Measurements from ENCODE around the gene CNOT6L.
A peak's percentile ranks its signal among the peaks of the same experiment; 100 is the strongest.
"Not testable (repeated sequence)": the region's sequence is repeated elsewhere in the genome, so short reads cannot be mapped to it uniquely, and the experiment has no call there.

The CNOT6L gene

DNA sequence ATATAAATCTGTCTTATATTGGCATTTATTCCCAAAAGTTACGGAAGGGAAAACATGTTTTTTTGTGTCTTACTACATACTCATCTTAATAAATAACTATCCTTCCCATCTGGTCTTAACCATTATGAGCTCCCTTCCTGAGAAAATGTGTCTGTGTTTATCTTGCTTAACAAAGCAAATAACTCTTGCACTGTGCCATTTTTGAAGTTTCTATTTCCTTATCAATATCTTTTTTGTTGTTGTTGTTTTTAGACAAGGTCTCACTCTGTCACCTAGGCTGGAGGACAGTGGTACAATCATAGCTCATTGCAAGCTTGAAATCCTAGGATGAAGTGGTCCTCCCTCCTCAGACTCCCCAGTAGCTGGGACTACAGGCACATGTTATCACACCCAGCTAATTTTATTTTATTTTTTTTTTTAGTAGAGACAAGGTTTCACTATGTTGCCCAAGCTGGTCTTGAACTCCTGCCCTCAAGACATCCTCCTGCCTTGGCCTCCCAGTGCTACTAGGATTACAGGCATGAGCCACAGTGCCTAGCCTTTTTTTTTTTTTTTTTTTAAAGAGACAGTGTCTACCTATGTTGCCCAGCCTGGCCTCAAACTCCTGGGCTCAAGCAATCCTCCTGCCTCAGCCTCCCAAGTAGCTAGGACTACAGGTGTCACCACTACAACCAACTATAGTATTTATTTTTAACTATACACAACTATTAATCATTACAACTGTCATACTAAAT is 36.9 kb downstream of the CNOT6L start:
- no peak for DNase-seq (ENCODE audit: low spot score)

DNA sequence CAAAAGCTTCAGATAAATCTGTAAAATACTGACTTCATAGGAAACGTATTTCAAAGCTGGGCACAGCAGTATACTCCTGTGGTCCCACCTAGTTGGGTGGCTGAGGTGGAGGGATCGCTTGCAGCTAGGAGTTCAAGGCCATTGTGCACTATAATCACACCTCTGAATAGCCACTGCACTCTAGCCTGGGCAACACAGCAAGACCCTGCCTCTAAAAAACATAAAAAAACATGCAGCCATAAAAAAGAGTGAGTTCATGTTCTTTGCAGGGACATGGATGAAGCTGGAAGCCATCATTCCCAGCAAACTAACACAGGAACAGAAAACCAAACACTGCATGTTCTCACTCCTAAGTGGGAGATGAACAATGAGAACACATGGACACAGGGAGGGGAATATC is 38.4 kb downstream of the CNOT6L start:
- DNase-seq (ENCODE audit: low spot score), result not testable (repeated sequence)

DNA sequence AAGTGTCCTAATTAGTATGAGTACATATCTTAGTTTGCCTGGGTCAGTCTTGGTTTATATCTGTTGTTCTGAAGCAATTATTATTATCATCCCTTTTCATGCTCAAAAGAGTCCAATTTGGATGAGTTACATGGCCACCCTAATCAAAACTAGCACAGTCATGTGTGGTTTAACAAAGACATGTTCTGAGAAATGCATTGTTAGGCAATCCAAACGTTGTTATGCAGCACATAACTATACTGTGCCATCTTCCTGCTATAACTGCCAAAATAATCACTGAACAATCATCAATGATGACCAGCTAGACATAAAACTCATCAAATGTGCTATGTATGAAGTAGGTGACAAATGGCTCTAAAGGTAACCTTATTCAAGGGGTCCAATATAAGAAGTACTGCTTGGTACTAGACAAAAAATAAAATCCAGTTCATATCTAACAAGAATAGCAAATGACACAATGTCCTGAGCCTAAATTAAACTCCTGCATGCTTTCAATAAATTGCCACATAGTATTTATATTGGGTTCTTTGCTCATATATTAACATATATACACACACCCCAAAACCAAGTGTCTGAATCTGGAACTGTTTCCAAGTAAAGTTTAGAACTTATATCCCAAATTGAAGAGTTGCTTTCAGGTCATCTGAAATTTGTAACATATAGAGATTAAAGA is 41.9 kb downstream of the CNOT6L start:
- DNase-seq (ENCODE audit: low spot score), result no peak

DNA sequence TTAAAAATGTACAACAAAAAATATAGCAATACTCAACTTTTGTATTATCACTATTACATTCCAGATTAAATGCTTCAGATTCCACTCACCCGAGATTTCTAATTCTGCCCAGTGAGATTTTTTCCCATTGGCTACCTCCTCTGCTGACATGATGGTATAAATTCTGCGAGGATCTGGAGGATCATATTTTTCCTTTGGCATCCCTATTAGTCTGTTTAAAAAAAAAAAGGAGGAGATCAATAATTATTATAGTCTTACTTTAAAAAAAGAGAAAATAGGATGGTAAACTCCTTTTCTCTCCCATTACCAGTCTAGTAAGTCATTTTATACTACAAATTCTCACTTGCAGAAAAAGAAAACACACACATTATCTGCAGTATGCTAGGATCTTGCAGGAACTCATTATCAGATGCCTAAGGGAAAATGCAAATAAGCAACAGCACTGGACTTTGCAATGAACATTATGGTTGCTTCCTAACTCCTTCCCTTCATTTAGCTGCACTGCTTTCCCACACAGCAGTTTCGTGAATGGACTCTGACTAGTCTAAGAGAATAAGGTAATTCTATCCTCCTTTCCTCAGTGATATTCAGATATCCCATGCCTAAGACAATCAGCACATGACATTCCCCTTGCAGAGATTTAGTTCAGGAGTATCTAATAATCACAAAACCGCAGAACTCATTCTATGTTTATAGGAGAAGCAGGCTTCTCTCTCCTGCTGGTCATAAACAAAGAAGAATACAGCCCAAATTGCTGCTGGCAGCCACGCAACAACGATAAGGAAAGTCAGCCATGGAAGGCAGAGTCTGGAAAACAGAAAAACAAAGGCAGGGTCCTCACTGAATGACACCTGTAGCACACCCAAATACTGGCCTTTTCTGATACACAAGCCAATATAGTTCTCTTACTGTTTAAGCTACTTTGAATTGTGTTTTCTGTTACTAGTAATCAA is 42.7 kb downstream of the CNOT6L start:
- no peak for DNase-seq (ENCODE audit: low spot score)

DNA sequence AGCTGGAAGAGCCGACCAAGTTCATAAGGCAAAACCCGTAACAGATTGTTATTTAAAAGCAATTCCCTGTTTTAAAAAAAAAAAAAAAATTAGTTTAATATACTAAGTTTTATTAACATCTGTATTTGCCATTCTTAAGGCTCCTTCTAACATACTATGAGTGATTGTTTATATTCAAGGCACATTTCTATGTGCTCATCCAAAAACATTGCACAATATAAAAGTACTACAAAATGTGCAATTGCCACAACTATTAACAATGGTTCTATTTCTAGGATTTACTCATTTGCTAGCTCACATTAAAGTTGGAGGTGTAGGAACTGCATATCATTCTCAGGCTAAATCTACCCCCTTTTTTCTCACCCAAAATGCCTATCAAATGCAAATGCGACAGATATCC is 46.1 kb downstream of the CNOT6L start:
- DNase-seq (ENCODE audit: low spot score), result no peak

DNA sequence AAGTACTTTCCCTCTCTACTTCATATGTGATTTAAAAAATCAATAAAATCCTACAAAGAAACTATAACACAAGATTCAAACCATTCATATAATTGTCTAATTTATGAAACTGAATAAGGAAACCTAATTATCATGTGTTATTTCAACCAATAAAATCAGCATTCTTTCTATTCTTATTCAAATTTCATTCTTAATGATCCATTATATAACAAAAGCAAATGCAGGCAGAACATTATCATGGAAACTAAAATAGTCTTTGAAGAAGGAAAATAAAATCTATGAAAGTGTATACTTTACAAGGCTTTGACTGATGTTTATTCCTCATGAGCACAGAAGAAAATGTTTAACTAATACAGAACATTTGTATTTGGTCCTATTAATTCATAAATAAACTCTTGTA is 47.6 kb downstream of the CNOT6L start:
- DNase-seq (ENCODE audit: low spot score), result no peak

DNA sequence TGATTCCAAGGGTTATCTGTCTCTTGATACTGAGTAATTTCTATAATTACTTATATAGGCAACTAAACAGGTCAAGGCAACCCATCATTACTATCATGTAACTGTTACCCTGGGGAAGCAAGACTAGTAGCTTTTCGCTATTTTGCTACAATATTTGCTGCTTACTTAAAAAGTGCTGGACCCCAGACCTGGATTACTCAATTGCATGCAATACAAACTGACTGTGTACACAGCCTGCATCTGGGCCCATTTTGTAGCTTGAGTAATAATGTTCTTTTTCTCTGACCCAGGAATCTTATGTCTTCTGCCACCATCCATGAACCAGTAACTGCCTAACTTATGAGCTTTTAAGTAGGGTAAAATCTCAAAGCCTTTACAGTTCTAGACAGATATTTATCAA is 53.4 kb downstream of the CNOT6L start:
- DNase-seq (ENCODE audit: low spot score), result no peak

DNA sequence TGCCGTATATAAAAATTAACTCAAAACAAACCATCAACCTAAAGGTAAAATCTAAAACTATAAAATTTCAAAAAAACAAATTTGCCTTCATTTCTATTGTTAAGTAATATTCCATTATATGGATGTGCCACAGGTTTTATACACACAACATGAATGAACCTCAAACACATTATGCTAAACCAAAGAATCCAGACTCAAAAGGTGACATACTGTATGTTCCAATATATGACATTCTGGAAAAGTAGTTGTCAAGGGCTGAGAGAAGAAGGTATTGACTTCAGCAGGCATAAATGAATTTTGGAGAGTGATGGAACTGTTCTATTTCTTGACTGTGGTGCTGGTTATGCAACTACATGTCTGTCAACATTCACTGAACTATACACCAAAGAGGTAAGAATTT is 56.6 kb downstream of the CNOT6L start:
- DNase-seq (ENCODE audit: low spot score), result no peak

DNA sequence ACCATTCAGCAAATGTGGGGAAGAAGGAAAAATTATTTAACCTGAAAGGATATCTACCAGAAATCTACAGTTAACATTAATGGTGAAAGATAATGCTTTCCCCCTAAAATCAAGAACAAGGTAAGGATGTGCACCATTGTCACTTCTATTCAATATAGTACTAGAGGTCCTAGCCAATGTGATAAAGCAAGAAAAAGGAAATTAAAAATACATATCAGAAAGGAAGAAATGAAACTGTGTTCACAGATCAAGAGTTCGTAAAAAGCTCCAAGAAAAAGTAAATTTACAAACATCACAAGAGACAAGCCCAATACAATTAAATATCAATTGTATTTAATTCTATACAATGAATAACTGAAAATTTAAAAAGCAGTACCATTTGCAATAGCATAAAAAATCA is 57.6 kb downstream of the CNOT6L start:
- no peak for DNase-seq (ENCODE audit: low spot score)

DNA sequence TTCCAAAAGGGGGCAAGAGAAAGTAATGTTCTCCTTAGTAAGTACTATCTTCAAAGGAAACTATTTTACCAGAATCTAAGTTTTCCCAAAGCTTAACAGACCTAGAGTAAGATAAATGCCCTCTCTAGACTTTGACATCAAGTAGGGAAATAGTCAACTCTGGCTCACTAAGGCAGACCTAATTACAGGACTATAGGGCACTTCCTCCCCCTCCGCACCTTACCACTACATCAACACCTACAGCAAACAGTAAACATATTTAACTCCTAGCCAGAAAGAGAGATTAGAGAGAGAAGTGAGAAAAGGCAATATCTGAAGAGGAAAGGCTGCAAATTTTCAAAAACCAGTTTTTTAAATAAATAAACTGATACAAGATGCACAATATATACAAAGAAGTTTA is 60.4 kb downstream of the CNOT6L start:
- DNase-seq (ENCODE audit: low spot score), result no peak

DNA sequence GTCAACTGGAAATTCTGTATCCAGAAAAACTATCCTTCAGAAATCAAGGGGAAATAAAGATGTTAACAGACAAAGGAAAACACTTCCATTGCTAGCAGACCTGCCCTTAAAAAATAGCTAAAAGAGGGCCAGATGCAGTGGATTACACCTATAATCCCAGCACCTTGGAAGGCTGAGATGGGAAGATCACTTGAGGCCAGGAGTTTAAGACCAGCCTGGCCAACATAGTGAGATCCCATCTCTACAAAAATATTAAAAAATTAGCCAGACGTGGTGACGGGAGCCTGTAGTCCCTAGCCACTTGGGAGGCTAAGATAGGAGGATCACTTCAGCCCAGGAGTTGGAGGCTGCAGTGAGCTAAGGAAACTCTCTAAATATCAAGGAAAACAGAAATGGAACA is 67.4 kb downstream of the CNOT6L start:
- no peak for DNase-seq (ENCODE audit: low spot score)

DNA sequence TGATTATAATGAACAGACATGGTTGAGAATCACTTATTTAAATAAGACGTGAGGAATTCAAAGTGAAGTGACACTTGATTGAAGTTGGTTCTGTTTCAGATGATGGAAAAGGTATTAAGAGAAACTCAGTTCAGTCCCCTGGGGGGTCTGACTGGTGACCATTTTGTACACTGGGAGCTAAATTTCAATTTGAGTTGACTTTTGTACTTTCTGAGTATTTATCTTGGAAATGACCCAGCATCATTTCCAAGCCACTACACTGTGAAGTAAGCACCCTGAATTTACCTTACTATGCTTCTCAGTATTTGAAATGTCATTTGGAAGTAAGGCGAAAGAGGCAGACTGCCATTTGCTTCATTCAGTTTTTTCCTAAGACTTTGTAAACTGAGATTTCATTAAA is 73.4 kb downstream of the CNOT6L start:
- DNase-seq (ENCODE audit: low spot score), result no peak

DNA sequence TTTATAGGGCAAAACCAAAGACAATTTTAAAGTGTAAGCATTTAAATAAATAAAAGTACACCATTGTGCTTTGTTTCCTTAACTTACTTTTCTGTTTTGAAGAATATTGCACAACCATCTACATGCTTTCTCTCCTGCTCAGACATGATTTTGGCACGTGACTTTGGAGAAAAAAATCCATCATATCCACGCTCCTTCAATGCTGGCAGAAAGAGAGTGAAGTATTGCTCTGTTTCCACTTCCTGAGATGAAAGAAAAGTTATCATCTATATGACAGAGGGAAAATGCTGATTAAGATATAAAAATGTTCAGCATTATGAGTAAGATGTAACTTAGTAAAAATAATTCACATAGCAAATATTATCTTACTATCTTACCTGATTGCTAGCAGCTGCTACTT is 77.1 kb downstream of the CNOT6L start:
- no peak for DNase-seq (ENCODE audit: low spot score)

DNA sequence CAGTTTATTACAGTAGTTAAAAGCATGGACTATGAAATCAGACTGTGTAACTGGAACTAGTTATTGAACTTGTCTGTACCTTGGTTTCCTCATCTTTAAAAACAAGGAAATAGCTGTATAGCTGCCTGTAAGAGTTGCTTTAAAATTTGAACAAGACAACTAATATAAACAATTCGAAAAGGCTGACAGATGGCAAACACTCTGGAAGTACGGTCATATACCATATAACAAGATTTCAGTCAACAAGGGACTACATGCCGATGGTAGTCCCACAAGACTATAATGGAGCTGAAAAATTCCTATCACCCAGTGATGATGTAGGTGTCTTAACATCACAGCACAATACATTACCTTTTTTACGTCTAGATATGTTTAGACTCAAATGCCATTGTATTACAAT is 78.7 kb downstream of the CNOT6L start:
- no peak for DNase-seq (ENCODE audit: low spot score)

DNA sequence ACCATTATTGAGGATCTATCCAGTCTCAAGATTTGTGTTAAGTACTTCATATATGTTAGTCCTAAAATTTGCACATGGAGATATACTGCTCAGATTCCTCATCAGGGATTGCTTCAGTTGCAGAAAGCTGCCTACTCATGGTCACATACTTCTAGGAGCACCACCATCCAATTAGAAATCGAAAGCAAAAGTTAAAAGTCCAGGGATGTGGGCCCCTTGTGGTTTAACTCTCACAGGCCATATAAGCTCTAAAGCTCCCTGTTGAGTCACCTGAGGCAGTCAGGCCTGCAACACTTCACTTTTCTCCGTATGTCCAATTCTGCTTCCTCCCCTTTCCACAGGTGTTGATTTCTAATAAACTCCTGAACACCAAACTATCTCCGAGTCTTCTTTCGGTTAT is 84.2 kb downstream of the CNOT6L start:
- peak; percentile 46 for DNase-seq (ENCODE audit: low spot score)

DNA sequence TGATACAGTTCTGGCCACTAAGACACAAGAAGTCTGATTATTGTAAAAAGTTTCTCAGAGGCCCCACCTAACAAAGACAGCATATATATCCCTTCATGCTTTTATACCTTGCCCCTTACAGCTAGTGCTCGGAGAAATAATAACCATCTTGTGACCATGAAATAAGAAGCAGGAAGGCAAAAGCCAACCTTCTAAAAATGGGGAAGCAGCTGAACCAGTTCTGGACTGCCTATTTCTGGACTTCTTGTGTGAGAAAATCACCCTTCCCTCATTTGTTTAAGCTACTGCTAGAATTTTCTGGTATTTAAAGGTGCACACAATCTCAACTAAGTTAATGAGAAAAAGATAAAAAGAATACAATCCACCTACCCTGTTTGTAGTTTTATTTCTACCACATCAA is 87.5 kb downstream of the CNOT6L start:
- DNase-seq (ENCODE audit: low spot score), result no peak

DNA sequence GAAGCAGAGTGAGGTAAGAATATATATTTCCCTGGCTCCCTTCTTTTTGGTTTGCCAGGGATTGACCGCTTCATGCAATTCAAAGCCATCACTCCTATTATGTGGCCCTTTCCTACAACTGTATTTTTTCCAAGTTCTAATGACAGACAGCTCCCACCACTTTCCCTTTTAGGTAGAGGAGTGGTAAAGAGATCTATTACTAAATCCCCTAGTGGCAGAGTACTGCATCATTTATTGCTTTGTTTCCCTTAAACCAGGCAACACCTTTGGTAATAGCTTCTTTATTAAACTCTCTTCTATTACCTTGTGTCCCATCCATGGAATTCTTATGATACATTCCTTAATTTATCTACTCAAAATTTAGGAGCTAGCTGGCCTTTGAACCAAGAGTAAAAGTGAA is 90.7 kb downstream of the CNOT6L start:
- DNase-seq (ENCODE audit: low spot score), result no peak

DNA sequence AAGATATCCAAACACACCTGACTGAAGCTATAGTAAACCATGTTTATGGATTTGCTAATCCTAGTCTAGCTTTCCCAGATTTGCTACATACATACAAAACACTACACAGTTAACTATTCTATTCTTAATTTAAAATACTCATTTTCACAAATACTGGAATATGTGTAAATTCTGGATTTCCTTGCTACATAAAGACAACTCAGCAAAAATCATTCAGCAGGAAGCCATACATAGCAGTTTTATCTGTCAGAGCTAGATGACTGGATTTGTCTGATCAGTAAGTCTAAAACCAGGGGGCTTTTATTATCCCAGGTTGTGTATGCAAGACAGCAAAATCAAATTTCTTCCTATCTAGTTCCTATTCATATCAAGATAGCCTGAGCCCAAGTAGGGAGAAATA is 98.1 kb downstream of the CNOT6L start:
- DNase-seq (ENCODE audit: low spot score), result no peak

DNA sequence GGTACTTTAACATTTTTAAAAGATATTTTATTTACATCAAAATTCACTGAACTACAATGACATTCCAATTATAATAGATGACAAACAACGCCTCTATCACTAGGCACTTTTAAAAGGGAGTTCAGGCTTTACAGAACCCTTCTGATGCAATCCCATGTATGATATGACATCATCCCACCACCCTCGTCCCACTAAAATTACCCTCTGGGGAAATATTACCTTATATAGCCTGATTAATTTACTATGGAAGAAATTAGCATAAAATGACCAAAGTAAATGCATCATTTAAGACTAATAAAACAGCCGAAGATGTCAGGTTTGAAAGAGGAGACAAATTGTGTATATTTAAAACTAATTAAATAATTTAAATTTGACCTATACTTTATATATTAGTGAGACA is 100.7 kb downstream of the CNOT6L start:
- not testable (repeated sequence) for DNase-seq (ENCODE audit: low spot score)

DNA sequence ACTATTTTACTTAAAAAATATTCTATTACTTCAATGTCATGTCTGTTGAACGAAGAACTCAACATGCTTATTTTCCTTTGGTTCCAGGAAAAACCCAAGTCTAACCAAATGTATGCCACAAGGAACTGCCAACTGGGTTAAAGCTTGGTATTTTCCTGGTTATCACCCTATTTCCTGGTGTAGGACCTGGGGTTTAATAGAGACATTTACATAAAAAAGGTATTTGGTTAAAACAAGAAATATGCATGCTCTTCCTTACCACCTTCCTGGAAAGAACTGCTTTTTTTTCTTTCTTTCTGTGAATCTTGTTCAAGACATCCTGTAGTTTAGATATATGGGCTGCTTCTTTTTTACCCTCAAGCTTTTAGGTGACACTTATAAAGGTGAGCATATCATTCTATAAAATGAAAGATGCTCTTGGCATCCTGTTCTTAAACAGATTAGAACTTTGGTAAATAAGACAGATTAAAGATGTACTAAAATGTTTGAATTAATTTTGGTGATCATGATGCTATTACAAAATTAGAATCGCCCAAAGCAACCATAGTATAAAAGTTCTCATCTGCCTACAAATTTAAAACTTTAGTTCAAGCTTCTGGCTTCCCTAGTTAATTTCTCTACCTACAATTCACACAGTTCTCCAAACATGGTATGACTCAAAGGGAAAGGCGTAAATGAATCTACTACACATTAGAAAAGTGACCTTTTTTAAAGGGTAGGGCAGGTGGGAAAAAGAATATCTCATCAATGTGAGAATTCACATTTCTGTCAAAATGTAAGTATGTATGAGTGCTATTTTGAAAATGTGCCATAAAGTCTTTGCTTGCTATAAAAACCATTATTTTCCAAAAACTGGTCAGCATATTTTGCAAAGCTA is 103.5 kb downstream of the CNOT6L start:
- DNase-seq (ENCODE audit: low spot score), result no peak

DNA sequence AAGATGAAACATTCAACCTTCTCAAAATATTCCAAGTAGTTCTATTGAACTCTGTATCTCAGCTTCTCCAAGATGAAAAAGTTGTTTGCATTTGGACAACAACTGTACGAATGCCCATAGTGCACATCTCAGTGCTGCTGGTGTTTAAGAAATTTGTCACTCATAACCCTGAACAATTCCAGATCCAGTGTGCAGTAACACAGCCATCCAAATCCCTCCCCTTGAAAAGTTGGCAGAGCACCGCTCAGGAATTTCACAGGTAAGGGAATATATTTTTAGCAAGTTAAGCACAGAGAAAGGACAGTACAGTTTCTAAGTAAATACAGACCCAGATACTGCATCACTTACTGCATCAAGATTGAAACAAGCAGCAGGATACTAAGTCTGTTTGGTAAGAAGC is 104.7 kb downstream of the CNOT6L start:
- no peak for DNase-seq (ENCODE audit: low spot score)

DNA sequence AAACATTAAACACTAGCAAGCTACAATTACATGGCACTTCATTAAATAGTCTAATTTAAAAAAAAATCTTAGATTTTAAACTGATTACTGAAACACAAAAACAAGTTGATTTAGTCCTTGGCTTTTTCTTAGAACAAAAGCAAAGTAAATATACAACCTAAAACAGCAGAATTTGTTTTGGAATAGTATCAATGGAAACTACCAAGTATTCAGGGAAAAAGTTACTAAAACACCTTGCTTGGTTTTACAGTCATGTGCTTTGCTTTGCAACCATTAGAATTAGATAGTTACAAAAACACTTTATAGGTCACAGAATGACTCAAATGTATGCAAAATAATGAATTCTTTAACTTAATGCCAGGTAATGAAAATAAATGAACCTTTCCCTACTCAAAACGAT is 105.3 kb downstream of the CNOT6L start:
- no peak for DNase-seq (ENCODE audit: low spot score)

All from CD4-positive, alpha-beta T cell treated with Interleukin-6 at 100 ng/mL for 8 hours (primary cell).